Vagina (tissue), 2 donors: ENCODE measurements around the gene SLC34A3. TPM values are rescaled to one million over a fixed set of nuclear protein-coding genes. Genes with fewer than 3 reads are reported as not detected.
A peak's percentile ranks its signal among the peaks of the same experiment; 100 is the strongest.

ENCODE experiments used
- DNase-seq, 2 donors: peaks; one replicate each; pipeline ENCODE4 v3.0.0-alpha.2; 2017; ENCODE audit errors: extremely low spot score in 2 of 2
- H3K27ac ChIP-seq: fragments of 200-600 bp; sonication (generic); one replicate; pipeline ENCODE4 v1.5.1; 2019
- H3K27me3 ChIP-seq: fragments of 200-600 bp; sonication (generic); one replicate; pipeline ENCODE4 v1.5.1; 2019
- H3K36me3 ChIP-seq, 2 donors: fragments of 200-600 bp; sonication (generic); one replicate each; pipeline ENCODE4 v1.5.1; 2017 to 2019
- H3K4me1 ChIP-seq: fragments of 200-600 bp; sonication (generic); one replicate; pipeline ENCODE4 v1.5.1; 2019
- H3K4me3 ChIP-seq, 2 donors: fragments of 200-600 bp; sonication (generic); 1 replicate in 1 of 2; 2 replicates in 1 of 2; pipeline ENCODE4 v1.5.1; 2016 to 2019
- H3K9me3 ChIP-seq: fragments of 200-600 bp; sonication (generic); one replicate; pipeline ENCODE4 v1.5.1; 2019
- CTCF ChIP-seq, 3 experiments: fragments of 450-650 bp in 2 of 3; fragments of 200-600 bp in 1 of 3; sonication (generic) in 1 of 3; IDR thresholded peaks; one replicate each; pipeline ENCODE4 v1.5.1; 2017 to 2019; ENCODE audit warnings: antibody characterized with exemption in 3 of 3, mild to moderate bottlenecking in 2 of 3, moderate library complexity in 2 of 3
- POLR2A ChIP-seq, 2 donors: fragments of 450-650 bp; IDR thresholded peaks; one replicate each; pipeline ENCODE4 v1.6.1; 2017; ENCODE audit warnings: antibody characterized with exemption in 2 of 2, mild to moderate bottlenecking in 2 of 2, moderate library complexity in 2 of 2
- POLR2AphosphoS5 ChIP-seq, 2 donors: sonication (generic); formaldehyde crosslinking; IDR thresholded peaks; one replicate each; pipeline ENCODE4 v1.9.0; 2017; ENCODE audit warnings: antibody characterized with exemption in 2 of 2, mild to moderate bottlenecking in 2 of 2, low read depth in 1 of 2; ENCODE audit not compliant: insufficient read depth in 1 of 2
- intact Hi-C: fragments of 100-400 bp; cut with DNase I; formaldehyde crosslinking; loops from one replicate; pipeline ENCODE4 v1.15.1; 2023
- total RNA-seq: library from RNA; depleted of rRNA; stranded (reverse); fragments of >200 nt; gene quantifications from one replicate; pipeline ENCODE4 v1.2.3, GENCODE V29; 2016

SLC34A3 gene
- total RNA-seq, 1 donor from 2014 or later, result not detected

DNA sequence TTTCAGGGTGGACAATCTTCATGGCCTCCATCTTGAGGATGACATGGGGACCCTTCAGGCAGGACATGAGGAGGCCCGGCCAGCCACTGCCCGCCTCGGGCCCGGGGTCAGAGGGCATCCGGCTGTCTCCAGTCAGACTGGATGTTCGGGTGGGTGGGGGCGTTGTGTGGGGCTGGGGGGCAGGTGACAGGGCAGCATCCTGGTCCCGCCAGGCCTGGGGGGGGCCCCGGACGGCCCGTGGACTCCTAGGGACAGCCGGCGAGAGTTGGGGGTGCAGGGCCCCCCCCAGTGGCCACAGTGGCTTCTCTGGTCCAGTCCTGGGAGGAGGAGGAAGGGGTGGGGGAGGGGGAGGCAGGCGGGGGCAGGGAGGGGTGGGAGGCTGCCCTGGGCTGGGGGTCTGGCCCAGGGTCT is 9.6 kb upstream of the SLC34A3 start:
- no peak for DNase-seq
- no peaks in the 10 kb centered on the region for H3K27me3 ChIP-seq
- no peaks in the 10 kb centered on the region for H3K36me3 ChIP-seq
- H3K4me1 ChIP-seq, result peaks cover 43% of the 10 kb centered on the region
- H3K9me3 ChIP-seq, result no peaks in the 10 kb centered on the region
- TF ChIP-seq POLR2AphosphoS5 (IDR thresholded peaks at IDR 0.05; ENCODE audit: insufficient read depth in 1 of 2, low read depth in 1 of 2) (no peak), CTCF (IDR thresholded peaks at IDR 0.05) (no peak), POLR2A (IDR thresholded peaks at IDR 0.05) (no peak)
- intact Hi-C loops, result no loop called here
- no peak overlapping the region for H3K27ac ChIP-seq
- H3K4me3 ChIP-seq, result peak overlapping the region in 1 of 2 donors; percentile 61

- Histone ChIP-seq H3K4me1 (peaks cover 43% of the 10 kb centered on the region), H3K27me3 (no peaks in the 10 kb centered on the region), H3K27ac (no peak overlapping the region), H3K4me3 (peak overlapping the region; percentile 36 to 61), H3K36me3 (no peaks in the 10 kb centered on the region), H3K9me3 (no peaks in the 10 kb centered on the region)
- TF ChIP-seq CTCF (IDR thresholded peaks at IDR 0.05) (no peak), POLR2AphosphoS5 (IDR thresholded peaks at IDR 0.05; ENCODE audit: insufficient read depth in 1 of 2, low read depth in 1 of 2) (no peak), POLR2A (IDR thresholded peaks at IDR 0.05) (no peak)
- intact Hi-C loops, result no loop called here
- DNase-seq, result no peak
Observed at GRCh38 chr9:137221506-137222111, 9.1 kb upstream of the SLC34A3 start.

- peak within 1 kb of the TSS; percentile 77 for H3K27ac ChIP-seq
- no peak for DNase-seq
- intact Hi-C loops, result no loop called here
- TF ChIP-seq CTCF (IDR thresholded peaks at IDR 0.05) (no peak), POLR2A (IDR thresholded peaks at IDR 0.05) (no peak), POLR2AphosphoS5 (IDR thresholded peaks at IDR 0.05; ENCODE audit: insufficient read depth in 1 of 2, low read depth in 1 of 2) (no peak)
- H3K4me3 ChIP-seq, result peak within 1 kb of the TSS; percentile 65 to 86
- no peaks in the 10 kb centered on the region for H3K9me3 ChIP-seq
- H3K27me3 ChIP-seq, result no peaks in the 10 kb centered on the region
- no peaks in the 10 kb centered on the region for H3K36me3 ChIP-seq
- peaks cover 50% of the 10 kb centered on the region for H3K4me1 ChIP-seq
Observed at GRCh38 chr9:137222190-137223077, 8.3 kb upstream of the SLC34A3 start, which contains the start of gene RNF208. RNF208 (minus strand) TSS chr9:137222240; CDS start chr9:137221212, 1,028 bp downstream.

GRCh38 chr9:137223078-137223970 is 7.4 kb upstream of the SLC34A3 start:
- Histone ChIP-seq H3K9me3 (no peaks in the 10 kb centered on the region), H3K4me3 (peak overlapping the region; percentile 65 to 86), H3K4me1 (peaks cover 44% of the 10 kb centered on the region), H3K36me3 (no peaks in the 10 kb centered on the region), H3K27me3 (no peaks in the 10 kb centered on the region), H3K27ac (peak overlapping the region; percentile 77)
- peak; percentile 99 for DNase-seq
- intact Hi-C loops, result no loop called here
- TF ChIP-seq POLR2A (IDR thresholded peaks at IDR 0.05) (no peak), POLR2AphosphoS5 (IDR thresholded peaks at IDR 0.05; ENCODE audit: insufficient read depth in 1 of 2, low read depth in 1 of 2) (peak; percentile 78 to 99)
